ENCODE measurements around the gene SYNJ2.

SYNJ2 gene

DNA sequence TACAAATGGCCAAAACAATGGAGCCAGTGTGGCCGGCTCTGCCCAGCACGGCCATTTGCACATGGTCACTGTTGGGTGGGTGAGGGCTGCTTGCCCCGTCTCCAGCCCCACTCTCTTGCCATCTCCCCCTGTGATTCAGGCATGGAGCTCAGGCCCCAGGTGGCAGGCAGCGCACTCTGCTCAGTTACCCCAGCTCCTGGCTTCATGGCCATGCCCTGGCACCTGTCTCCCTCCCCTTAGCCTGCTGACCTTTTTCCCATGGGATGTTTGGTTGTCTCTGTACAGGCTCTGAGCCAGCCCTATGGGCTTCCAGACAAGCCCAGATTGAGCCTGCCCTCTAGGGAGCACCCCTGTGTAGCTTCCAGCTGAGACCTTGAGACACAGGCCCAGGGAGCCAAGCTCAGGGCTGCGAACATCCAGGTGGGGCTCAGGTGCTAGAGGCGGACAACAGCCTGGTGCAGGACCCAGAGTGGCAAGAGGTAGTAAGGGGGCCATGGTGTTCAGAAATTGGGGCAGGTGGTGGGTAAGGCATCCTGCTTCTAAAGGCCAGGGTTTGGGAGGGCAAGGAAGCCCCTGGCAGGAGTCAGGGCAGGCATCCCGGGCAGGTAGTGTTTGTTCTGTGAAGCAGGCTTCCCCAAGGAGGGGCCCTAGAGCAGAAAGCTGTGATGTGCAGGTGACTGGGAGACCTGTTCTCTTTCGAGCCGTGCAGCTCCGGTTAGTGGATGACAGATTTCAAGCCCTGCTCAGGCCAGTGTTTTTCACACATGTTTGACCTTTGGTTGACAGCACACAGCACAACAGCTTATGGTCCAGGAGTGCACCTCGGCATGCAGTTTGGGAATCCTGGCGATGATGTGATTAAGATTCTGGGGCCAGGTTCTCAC is 17.7 kb downstream of the SYNJ2 start:
- no peak for DNase-seq

DNA sequence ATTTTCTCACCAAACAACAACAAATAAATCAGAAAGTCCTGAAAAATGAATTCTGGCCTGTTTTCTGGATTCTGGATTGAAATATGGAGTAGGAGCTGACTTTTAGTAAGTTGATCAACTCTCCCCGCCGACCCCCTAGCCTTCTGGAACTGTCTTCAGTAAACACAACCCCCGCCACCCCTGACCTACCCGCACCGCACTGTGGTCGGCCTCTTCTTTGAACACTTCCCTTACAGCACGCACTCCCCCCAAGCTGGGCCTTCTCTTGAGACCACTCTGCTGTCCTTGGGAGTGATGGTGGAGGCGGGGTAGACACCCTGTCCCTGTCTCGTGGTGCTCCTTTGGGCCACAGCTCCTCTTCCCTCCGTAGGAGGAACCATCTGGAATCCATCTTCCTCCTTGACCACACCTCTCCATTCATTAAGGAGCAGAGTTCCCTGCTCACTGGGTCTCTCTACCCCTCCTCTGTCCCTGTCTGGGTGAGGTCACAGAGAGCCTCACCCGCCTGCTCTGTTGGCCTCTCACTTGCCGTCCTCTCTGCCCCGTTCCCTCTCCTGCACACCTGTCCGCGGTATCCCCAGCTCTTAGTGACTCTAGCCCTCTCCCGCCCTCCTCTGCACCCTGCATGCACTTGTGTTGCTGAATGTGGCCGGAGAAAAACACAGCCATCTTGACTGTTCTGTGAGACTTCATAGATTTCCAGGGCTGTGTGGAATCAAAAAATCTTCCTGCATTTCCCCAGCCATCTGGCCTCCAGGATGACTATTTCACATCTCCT is 19.1 kb downstream of the SYNJ2 start:
- DNase-seq: no peak

DNA sequence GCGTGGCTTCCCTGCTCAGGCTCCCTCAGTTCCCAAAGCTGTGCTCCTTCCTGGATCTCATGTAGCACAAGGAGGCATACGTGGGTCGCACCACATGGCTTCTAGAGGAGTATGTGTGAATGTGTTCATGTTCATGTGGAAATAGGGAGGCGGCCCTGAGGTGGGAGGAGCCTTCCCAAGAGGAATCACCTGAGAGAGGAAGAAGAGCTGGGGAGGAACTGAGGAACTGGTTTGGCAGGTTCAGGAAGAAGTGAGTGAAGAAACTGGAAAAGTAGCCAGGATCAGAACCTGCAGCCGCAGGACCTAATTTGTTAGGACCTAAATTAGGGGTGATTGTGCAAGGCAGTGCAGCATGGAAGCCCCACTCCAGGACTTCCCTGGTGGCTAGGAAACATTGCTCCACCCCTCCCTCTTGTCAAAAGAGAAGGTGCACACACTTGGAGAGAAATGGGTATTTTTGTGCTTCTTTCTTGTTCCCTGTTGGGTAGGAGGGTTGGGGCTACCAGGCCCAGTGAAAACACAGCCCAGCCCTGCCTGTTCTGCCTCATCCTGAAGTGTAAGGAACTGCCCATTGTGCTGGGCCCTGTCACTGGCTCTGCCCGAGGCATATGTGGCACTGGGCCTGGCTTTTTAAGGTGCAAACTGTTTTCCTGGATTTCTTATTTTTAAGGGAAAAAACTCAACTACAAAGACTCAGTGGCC is 20.7 kb downstream of the SYNJ2 start:
- DNase-seq: no peak

DNA sequence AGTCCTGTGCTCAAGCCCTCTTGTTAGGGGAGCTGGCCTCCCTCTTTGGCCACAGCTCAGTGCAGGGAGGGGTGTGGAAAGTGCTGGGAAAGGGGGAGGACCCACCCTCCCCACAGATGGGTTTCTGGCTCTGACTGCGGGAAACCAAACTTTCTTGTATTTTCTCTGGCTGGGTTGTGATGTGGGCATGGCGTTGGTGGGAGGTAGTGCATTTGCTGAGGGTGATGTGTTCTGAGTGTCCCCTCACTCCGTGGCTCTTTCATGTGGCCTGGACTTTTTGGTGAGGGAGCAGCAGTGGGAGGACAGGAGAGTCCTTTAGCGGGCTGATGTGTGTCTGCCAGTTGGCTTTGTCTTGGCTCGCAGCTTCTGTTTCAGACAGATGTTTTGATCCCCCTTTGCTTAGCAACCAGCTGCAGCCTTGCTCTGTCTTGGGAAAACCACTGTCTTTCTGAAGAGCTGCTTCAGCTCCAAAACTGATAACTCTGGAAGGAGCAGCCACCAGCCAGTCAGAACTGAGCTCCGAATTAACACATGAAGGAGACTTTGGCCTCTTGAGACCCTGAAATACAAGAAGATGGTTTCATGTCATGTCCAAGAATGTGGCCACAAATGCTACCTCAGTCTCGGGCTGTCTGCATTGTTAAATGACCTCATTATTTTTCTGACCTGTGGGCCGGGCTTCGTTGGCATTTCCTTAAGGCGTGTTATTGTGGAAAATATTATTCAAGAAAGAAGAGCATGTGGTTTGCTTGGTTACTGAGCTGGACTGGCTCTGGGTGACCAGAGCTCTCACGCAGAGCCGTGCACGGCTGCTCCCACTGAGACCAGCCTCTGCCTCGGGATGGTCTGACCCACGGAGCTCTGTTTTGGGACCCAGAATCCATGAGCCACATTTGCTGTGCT is 21.5 kb downstream of the SYNJ2 start:
- DNase-seq: peak; percentile 52

DNA sequence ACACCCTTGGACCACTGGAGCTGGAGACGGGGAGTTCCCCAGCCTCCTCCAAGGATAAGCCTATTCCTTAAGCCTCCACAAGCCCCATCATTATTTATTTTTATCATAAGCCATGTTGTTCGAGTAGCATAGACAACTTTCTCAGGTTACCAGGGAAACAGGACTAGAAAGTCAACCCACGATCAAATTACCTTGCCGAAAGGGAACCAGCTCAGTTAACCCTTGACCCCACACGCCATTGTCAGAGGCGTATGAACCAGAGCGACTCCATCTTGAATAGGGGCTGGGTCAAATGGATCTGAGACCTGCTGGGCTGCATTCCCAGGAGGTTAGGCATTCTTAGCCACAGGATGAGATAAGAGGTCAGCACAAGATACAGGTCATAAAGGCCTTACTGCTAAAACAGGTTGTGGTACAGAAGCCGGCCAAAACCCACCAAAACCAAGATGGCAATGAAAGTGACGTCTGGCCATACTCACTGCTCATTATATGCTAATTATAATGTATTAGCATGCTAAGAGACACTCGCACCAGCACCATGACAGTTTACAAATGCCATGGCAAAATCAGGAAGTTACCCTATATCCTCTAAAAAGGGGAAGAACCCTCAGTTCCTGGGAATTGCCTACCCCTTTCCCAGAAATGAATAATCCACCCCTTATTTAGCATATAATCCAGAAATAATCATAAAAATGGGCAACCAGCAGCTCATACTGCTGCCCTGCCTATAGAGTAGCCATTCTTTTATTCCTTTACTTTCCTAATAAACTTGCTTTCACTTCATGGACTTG is 22.4 kb downstream of the SYNJ2 start:
- DNase-seq: no peak

DNA sequence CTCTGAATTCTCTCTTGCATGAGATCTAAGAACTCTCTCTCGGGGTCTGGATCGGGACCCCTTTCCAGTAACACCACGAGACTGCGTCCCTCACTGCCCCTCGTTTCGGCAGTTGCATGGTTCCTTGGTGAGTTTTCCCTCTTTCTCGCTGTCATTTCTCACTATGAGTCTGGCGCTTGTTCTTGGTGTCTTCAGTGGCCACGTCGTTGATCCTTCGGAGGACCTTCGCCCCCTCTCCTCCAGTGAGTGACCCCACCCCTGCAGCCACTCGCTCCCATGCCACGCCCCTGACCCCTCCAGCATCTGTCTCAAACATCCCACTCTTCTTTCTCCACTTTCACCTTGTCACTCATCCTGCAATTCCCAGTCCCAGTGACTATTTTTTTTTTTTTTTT is 23.0 kb downstream of the SYNJ2 start:
- DNase-seq: no peak

DNA sequence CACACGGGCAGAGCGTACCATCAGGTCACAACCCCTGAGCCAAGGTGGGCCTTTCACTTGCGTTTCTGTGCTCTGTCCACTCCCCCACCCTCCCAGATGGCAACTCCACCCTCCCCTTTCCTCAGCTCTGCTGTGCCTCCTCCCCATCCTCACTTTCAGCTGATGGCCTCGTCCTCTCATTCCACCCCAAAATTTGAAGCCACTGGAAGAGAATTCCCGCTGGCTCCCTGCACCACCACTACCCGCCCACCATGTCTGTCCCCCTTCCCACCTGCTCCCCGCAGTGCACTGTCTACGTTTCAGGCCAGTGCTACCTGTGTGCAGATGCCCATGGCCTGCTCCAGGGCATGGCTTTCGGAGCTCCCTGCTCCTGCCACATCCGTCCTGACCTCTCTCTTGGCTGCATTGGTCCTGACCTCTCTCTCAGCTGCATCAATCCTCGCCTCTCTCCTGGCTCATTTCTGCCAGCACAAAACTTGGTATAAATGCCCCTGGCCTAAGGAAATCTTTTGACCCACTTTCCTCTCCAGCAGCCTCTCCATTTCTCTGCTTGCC is 24.0 kb downstream of the SYNJ2 start:
- no peak for DNase-seq

DNA sequence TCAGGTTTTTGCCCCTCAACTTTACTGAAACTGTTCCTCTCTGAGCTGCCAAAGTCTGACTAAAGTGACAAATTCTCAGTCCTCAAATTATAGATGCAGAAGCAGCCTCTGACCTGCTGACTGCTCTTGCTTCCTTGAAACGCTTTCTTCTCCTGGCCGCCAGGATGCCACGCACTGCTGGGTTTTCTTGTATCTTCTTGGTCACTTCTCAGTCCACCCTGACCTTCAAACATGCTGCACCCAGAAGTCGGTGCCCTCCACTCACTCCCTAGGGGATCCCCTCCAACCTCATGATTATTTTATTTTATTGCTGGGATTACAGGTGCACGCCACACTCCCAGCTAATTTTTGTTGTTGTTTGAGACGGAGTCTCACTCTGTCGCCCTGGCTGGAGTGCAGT is 24.7 kb downstream of the SYNJ2 start:
- no peak for DNase-seq

DNA sequence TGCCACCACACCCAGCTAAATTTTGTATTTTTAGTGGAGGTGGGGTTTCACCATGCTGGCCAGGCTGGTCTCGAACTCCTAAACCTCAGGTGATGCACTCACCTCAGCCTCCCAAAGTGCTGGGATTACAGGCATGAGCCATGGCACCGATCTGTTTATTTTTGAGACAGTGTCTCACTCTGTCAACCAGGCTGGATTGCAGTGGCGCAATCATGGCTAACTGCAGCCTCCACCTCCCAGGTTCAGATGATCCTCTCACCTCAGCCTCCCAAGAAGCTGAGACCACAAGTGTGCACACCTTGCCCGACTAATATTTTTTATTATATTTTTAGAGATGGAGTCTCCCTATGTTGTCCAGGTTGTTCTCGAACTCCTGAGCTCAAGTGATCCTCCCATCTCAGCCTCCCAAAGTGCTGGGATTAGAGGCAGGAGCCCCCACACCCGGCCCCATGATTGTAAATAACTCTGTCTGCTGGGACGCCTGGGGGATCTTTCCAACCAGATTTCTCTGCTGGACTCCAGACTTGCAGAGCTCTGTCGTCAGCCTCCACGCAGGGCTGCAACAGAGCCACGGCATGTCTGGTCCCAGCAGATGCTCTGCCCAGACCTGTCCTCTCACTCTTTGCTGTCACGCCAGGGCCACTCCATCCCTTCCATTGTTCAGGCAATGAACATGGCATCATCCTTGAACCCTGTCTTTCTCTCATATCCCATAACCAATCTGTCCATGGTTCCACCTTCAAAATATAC is 25.3 kb downstream of the SYNJ2 start:
- no peak for DNase-seq

DNA sequence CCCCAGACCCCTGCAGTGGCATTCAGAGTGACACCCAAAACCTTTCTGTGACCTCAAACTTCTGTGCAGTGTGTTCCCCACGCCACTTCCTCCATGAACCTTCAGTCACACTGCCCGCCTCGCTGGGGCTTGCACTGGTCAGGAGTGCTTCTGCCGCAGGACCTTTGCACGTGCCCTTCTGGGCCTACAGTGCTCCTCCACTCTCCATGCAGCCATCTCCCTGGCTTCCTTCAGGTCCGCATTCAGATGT is 27.1 kb downstream of the SYNJ2 start:
- DNase-seq: no peak

DNA sequence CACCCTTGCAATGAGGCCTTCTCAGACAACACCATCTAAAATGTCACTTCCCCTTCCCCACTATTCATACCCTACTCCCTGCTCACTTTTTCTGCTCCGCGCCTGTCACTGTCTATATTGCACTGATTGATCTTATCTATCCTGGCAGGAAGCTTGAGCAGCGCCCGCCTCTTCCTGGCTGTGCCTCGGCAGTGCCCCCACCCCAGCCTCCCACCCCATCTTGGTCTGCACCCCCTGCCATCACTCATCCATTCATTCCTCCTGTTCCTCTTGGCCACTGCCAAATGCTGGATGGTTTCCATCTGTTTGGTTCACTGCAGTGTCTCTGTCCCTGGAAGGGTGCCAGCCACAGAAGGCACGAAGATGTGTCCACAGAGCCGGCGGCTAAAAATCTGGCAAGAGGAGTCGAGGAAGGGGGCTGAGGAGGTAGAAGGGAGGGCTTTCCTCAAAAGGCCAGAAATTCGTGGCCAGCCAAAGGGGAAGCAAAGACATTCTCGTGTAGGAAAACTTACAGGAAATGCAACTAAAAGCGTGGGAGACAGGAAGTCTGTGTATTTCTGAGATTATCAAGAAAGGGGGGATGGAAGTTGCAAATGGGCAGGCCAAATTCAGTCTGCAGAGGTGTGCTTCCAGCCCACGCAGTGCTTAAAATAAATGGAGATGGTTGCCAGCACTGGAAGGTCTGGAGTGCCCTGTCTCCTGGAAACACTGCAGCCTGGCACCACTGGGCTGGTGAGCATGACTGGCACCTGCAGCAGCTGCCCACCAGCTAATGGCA is 27.6 kb downstream of the SYNJ2 start:
- peak; percentile 46 for DNase-seq

DNA sequence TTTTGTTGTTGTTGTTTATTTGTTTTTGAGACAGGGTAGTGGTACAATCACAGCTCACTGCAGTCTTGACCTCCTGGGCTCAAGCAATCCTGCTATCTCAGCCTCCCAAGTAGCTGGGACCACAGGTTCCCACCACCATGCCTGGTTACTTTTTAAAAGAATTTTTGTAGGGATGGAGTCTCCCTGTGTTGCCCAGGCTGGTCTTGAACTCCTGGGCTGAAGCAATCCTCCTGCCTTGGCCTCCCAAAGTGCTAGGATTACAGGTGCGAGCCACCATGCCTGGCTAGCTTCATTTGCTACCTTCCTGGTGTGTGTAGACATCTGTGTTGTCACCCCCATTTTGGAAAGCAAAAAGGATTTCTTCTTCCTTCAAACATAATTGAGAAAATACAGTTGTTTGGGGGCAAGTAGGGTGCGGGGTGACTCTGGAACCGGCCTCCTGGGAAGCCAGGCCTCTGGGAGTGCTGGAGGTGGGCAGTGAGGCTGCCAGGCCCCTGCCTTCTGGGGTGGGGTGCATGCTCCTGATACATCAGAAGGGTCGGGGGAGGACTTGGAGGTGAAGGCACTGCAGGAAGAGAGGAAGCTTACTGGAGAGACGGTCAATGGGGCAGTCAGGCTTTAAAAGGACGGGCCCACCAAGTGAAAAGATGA is 28.4 kb downstream of the SYNJ2 start:
- DNase-seq: no peak

DNA sequence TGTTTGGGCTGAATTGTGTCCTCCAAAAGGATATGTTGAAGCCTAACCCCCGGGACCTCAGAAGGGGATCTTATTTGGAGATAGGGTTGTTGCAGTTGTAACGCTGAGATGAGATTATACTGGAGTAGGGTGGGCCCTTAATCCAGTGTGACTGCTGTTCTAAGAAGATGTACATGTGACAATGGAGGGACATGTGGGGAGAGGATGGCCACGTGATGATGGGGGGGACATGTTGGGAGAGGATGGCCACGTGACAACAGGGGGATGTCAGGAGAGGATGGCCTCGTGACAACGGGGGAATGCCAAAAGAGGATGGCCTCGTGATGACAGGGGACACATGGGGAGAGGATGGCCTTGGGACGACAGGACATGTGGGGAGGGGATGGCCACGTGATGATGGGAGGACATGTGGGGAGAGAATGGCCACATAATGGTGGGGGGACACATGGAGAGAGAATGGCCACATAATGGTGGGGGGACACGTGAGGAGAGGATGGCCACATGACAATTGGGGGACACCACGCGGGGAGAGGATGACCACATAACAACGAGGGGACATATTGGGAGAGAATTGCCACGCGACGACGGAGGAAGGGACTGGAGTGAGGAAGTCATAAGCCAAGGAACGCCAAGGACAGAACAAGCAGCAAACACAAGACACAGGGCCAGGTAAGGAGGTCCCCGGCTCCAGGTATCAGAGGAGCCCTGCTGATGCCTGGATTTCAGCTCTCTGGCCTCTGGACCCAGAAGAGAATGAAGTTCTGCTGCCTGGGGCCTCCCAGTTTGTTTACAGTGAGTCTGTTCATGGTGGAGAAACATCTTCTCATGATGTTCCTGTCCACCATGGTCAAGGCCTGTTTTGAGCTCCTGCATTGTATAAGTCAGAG is 29.2 kb downstream of the SYNJ2 start:
- no peak for DNase-seq

DNA sequence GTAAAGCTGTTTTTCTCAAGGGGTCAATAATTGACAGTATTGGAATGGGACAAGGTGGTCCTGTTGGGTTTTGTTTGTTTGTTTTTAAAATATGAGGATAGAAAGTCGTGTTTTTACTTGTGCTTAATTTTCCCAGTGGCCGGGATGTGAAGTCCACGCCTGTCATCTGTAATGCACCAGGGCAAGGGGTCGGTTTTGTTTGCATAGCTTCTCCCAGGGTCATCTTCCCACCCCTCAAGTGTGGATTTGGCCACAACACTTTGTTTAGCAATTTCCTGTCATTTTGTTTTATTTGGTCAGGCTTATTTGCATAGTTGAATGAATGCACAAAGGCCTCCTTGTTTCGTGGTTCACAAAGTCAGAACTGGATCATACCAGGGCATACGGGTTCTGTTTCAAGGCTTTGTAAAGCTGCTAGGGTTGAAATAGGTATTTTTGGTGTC is 29.8 kb downstream of the SYNJ2 start:
- no peak for DNase-seq

DNA sequence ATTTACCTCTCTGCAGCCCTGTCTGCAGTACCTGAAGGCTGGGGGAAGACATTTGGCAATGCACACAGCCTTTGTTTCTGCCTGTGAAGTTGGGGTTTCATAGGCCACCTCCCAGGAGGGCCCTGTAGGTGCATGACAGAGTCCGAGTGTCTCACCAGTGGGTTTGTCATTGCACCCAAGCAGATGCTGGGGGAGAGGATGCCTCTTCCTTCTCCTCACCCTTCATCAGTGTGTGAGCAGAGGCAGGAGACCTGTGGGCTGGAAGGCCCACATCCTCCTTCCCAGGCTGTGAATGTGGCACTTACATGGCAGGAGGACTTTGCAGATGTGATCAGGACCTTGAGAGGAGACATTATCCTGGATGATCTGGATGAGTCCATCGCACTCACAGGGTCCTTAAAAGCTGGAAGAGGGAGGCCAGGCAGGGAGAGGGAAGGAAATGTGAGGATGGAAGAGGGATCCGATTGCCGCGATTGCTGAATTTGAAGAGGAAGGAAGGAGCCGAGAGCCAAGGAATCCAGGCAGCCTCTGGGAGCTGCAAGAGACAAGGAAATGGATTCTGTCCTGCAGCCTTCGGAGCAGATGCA is 30.4 kb downstream of the SYNJ2 start:
- no peak for DNase-seq

DNA sequence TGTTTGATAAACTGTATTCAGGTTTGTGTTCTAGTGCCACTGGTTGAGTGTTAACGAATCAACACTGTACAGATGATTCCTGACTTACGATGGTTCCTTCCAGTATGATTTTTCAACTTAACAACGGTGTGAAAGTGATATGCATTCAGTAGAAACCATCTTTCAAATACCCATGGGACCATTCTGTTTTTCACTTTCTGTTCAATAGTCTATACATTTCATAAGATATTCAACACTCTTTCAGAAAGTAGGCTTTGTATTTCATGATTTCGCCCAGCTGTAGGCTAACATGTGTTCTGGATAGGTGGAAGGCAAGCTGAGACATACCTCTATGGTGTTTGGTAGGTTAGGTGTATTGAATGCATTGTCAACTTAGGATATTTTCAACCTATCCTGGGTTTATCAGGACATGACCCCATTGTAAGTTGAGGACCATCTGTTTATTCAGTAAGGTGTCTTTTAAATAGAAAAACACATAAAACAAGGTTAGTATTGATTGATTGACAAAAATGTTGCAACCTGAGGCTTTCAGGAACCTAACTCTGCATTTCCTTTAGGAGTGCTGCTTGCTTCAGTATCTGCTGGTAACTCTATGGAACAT is 32.3 kb downstream of the SYNJ2 start:
- no peak for DNase-seq

DNA sequence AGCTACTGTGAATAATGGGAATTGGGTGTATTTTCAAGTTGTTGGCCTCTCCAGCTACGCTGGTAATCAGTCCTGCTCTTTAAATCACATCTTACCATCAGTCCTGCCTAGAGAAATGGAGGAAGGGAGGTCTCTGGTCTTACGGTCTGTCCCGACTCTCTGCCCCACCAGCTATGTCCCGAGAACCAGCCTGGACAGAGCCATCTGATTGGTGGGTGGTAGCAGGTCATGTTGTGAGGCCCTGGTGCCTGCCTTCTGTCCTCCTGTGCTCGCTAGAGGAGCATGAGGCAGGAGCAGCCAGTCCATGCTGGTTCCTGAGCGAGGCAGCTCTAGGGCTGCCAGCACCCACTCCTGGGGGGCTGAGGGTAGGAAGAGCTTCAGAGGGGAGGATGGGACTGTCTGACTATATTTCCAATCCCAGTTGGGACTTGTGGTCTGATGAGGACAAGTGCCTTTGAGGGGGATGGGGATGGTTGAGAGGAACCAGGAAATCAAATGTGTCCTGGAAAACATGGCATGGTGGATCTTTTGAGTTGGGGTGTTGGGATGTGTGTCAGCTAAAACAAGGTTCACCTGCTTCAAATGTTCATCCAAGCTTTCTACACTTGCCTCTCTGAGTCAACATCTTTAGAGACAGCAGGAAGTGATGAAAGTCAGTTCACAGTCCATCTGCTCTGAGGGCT is 33.0 kb downstream of the SYNJ2 start:
- DNase-seq: no peak
